Uterus (tissue), 4 donors: ENCODE data around the gene KIF1A. TPM values are rescaled to one million over a fixed set of nuclear protein-coding genes. Genes with fewer than 3 reads are reported as not detected.

ENCODE experiments used
- DNase-seq, 2 donors: peaks; one replicate each; pipeline ENCODE4 v3.0.0-alpha.2; 2019 to 2020
- H3K27ac ChIP-seq, 2 donors: fragments of 200-600 bp; sonication (generic); 1 replicate in 1 of 2; 2 replicates in 1 of 2; pipeline ENCODE4 v1.5.1; 2016 to 2018
- H3K27me3 ChIP-seq, 2 donors: fragments of 200-600 bp; sonication (generic); one replicate each; pipeline ENCODE4 v1.5.1; 2018 to 2019; ENCODE audit warnings: control low read depth in 1 of 2
- H3K36me3 ChIP-seq, 2 donors: fragments of 200-600 bp; sonication (generic); one replicate each; pipeline ENCODE4 v1.5.1; 2019; ENCODE audit warnings: control low read depth in 1 of 2
- H3K4me1 ChIP-seq, 2 donors: fragments of 200-600 bp; sonication (generic); one replicate each; pipeline ENCODE4 v1.5.1; 2018 to 2019; ENCODE audit warnings: control low read depth in 1 of 2
- H3K4me3 ChIP-seq, 2 donors: fragments of 200-600 bp; sonication (generic); 1 replicate in 1 of 2; 2 replicates in 1 of 2; pipeline ENCODE4 v1.5.1; 2018 to 2019; ENCODE audit warnings: mild to moderate bottlenecking in 1 of 2
- H3K9me3 ChIP-seq, 2 donors: fragments of 200-600 bp; sonication (generic); one replicate each; pipeline ENCODE4 v1.5.1; 2019; ENCODE audit warnings: control low read depth in 1 of 2
- POLR2A ChIP-seq, 2 donors: fragments of 450-650 bp; IDR thresholded peaks; one replicate each; pipeline ENCODE4 v1.6.1; 2016; ENCODE audit warnings: antibody characterized with exemption in 2 of 2, mild to moderate bottlenecking in 1 of 2, moderate library complexity in 1 of 2
- intact Hi-C: fragments of 100-400 bp; cut with DNase I; formaldehyde crosslinking; loops from one replicate; pipeline ENCODE4 v1.15.1; 2023; ENCODE audit warnings: low total_unique reads
- total RNA-seq, 4 donors: library from RNA; depleted of rRNA in 3 of 4; stranded (reverse); fragments of >200 nt in 3 of 4; gene quantifications; one replicate each; pipeline versions ENCODE4 v1.1.0 to v1.2.4, GENCODE V29; 2014 to 2023
- TF ChIP-seq, protein P1 (sequence below), 4 experiments: fragments of 200-600 bp in 2 of 4; fragments of 450-650 bp in 2 of 4; sonication (generic) in 2 of 4; IDR thresholded peaks; one replicate each; pipeline ENCODE4 v1.5.1; 2016 to 2019; ENCODE audit warnings: antibody characterized with exemption in 4 of 4, mild to moderate bottlenecking in 2 of 4, moderate library complexity in 1 of 4
- donor health status: DM: yes; HTN: yes; CAD: no.

The KIF1A gene
- total RNA-seq, 4 donors from 2014 or later: 0.37 to 12.9 TPM; not detected in 2

DNA sequence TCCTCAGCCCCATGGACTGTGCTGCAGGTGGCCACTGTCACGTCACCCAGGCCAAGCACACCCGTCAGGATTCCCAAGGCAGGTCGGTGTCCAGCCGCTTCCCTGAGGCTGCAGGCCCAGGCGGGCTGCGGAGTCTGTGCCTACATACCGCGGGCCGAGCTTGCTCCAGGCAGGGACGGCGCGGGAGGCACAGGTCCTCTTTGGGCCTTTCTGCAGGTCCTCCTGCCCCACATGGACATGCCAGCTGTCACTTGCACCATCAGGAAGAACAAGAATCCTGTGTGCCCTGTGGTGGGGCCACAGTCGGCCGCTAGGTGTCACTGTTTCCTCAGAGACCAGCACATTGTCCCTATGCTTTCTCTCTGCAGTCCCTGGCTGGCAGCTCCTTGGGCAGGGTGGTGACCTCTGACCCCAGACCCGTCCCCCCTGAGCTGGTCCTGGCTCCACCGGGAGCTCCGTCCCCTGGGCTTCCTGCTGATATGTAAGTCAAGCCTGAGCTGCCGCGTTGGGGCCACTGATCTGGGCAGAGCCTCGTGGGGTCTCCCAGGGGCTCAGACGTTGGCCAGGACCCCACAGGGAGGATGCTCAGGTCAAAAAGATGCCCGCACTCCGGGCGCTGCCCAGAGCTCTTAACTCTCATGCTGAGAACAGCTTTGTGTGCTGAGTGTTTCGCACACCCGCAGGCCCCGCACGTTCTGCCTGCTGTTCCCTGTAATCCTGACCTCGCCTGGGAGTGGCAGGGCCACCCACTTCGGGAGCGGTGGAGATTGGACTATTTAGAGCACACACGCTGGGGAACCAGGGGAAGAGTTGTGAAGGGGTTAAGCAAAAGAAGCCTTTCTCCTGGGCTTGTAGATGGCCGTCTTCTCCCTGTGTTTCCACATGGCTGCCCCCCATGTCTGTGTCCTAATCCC, 31.3 kb upstream of the KIF1A start:
- intact Hi-C loops: no loop called here
- Histone ChIP-seq H3K4me1 (no peaks in the 10 kb centered on the region), H3K36me3 (no peaks in the 10 kb centered on the region), H3K9me3 (no peaks in the 10 kb centered on the region), H3K27ac (no peak overlapping the region), H3K27me3 (no peaks in the 10 kb centered on the region), H3K4me3 (no peak overlapping the region)
- TF ChIP-seq, protein P1, sequence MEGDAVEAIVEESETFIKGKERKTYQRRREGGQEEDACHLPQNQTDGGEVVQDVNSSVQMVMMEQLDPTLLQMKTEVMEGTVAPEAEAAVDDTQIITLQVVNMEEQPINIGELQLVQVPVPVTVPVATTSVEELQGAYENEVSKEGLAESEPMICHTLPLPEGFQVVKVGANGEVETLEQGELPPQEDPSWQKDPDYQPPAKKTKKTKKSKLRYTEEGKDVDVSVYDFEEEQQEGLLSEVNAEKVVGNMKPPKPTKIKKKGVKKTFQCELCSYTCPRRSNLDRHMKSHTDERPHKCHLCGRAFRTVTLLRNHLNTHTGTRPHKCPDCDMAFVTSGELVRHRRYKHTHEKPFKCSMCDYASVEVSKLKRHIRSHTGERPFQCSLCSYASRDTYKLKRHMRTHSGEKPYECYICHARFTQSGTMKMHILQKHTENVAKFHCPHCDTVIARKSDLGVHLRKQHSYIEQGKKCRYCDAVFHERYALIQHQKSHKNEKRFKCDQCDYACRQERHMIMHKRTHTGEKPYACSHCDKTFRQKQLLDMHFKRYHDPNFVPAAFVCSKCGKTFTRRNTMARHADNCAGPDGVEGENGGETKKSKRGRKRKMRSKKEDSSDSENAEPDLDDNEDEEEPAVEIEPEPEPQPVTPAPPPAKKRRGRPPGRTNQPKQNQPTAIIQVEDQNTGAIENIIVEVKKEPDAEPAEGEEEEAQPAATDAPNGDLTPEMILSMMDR (IDR thresholded peaks at IDR 0.05): peak; percentile 91 to 95 (median 93)
- TF ChIP-seq POLR2A (IDR thresholded peaks at IDR 0.05): no peak
- DNase-seq: peak; percentile 80 to 85

DNA sequence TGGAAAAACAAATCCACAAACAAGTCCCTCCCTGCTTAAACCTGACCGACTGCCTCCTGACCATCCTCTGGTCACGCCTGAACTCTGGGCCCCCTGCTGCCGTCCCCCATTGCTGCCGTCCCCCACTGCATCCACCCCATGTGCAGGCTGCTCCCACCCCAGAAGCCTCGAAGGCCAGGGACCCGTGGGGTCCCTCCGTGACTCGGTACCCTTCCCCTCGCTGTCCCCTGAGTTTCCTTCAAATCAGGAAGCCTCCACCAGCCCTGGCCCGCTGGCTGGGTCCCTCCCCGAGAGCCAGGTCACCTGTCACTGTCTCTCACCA, 30.7 kb upstream of the KIF1A start:
- intact Hi-C loops: no loop called here

DNA sequence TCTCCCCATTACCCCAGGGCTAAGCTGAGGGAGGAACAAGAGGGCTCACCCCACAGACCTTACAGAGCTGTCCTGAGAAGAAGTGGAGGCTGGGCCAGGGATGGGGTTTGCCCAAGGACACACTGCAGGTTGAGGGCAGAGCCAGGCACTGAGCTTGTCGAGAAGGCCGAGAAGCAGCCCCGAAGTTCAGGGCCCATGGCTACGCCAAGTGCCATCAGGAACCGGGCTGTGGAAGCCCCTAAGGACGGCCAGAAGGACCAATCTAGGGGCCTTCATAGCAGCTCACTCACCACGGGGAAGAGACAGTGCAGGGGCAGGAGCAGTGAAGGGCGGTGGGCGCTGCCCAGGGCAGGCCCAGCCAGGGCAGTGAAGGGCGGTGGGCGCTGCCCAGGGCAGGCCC, 30.0 kb upstream of the KIF1A start:
- no peak for DNase-seq
- H3K36me3 ChIP-seq: no peaks in the 10 kb centered on the region
- intact Hi-C loops: no loop called here
- no peak for TF ChIP-seq POLR2A (IDR thresholded peaks at IDR 0.05)
- TF ChIP-seq, protein P1 (IDR thresholded peaks at IDR 0.05): no peak
- H3K4me3 ChIP-seq: no peak overlapping the region
- no peaks in the 10 kb centered on the region for H3K27me3 ChIP-seq
- no peak overlapping the region for H3K27ac ChIP-seq
- no peaks in the 10 kb centered on the region for H3K4me1 ChIP-seq
- no peaks in the 10 kb centered on the region for H3K9me3 ChIP-seq

More for the DNA sequence above, 30.7 kb upstream of the KIF1A start:
- DNase-seq: no peak
- no peaks in the 10 kb centered on the region for H3K36me3 ChIP-seq
- no peak overlapping the region for H3K27ac ChIP-seq
- H3K4me1 ChIP-seq: no peaks in the 10 kb centered on the region
- TF ChIP-seq, protein P1 (IDR thresholded peaks at IDR 0.05): no peak
- TF ChIP-seq POLR2A (IDR thresholded peaks at IDR 0.05): no peak
- no peak overlapping the region for H3K4me3 ChIP-seq
- no peaks in the 10 kb centered on the region for H3K27me3 ChIP-seq
- H3K9me3 ChIP-seq: no peaks in the 10 kb centered on the region

DNA sequence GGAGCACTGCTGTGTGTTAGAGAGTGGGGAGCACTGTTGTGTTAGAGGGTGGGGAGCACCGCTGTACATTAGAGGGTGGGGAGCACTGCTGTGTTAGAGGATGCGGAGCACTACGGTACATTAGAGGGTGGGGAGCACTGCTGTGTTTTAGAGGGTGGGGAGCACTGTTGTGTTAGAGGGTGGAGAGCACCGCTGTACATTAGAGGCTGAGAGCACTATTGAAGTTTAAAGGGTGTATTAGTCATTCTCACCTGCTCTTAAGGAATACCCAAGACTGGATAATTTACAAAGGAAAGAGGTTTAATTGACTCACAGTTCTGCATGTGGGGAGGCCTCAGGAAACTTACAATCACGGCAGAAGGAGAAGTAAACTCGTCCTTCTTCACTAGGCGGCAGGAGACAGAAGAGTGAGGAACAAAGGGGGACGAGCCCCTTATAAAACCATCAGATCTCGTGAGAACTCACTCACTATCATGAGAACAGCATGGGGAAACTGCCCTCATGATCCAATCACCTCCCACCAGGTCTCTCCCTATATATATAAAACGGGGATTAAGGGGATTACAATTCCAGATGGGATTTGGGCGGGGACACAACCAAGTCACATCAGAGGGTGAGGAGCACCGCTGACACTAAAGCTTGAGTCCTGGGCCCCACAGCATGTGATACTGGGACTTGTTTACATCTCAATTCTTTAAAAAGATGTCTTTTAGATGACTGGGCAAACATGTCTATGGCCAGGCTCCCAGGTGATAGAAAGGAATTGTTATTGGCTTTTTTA, 29.1 kb upstream of the KIF1A start:
- TF ChIP-seq, protein P1 (IDR thresholded peaks at IDR 0.05): no peak
- TF ChIP-seq POLR2A (IDR thresholded peaks at IDR 0.05): no peak
- H3K4me3 ChIP-seq: no peak overlapping the region
- no peak overlapping the region for H3K27ac ChIP-seq
- DNase-seq: no peak
- H3K36me3 ChIP-seq: no peaks in the 10 kb centered on the region
- H3K9me3 ChIP-seq: no peaks in the 10 kb centered on the region
- no peaks in the 10 kb centered on the region for H3K27me3 ChIP-seq
- no peaks in the 10 kb centered on the region for H3K4me1 ChIP-seq
- intact Hi-C loops: no loop called here

DNA sequence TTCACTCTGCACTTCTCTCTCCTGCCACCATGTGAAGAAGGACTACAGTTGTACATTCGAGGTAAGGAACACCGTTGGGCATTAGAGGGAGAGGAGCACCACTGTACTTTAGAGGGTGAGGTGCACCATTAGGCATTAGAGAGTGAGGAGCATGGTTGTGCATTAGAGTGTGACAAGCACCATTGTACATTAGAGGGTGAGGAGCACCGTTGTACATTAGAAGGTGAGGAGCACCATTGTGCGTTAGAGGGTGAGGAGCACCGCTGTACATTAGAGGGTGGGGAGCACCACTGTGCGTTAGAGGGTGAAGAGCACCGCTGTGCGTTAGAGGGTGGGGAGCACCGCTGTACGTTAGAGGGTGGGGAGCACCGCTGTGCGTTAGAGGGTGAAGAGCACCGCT, 27.8 kb upstream of the KIF1A start:
- no peak overlapping the region for H3K4me3 ChIP-seq
- no peaks in the 10 kb centered on the region for H3K9me3 ChIP-seq
- TF ChIP-seq, protein P1 (IDR thresholded peaks at IDR 0.05): no peak
- TF ChIP-seq POLR2A (IDR thresholded peaks at IDR 0.05): no peak
- DNase-seq: no peak
- H3K36me3 ChIP-seq: no peaks in the 10 kb centered on the region
- H3K4me1 ChIP-seq: no peaks in the 10 kb centered on the region
- H3K27me3 ChIP-seq: no peaks in the 10 kb centered on the region
- intact Hi-C loops: no loop called here
- H3K27ac ChIP-seq: no peak overlapping the region
